Spleen (tissue), 7 donors: ENCODE data around the gene CLEC16A.

Experiments
- CTCF ChIP-seq, 11 experiments: fragments of 200-600 bp in 7 of 11; fragments of 450-650 bp in 4 of 11; sonication (generic) in 4 of 11; IDR thresholded peaks in 8 of 11; conservative IDR thresholded peaks in 3 of 11; 1 replicate in 7 of 11; 2 replicates in 4 of 11; pipeline versions ENCODE4 v1.4.0 to v1.8.0; 2016 to 2021; ENCODE audit warnings: antibody characterized with exemption in 11 of 11, inconsistent platforms in 4 of 11, mild to moderate bottlenecking in 1 of 11
- POLR2A ChIP-seq, 3 donors: fragments of 450-650 bp; IDR thresholded peaks; one replicate each; pipeline ENCODE4 v1.5.1; 2017; ENCODE audit warnings: antibody characterized with exemption in 3 of 3, mild to moderate bottlenecking in 1 of 3
- donor health status: DM: no; HTN: no; CAD: no; lungs with moderate emphysema.
- donor health status: DM: no; HTN: no; CAD: no.
- donor health status: DM: no; HTN: no; CAD: no.

- TF ChIP-seq CTCF (IDR thresholded peaks at IDR 0.05 in 8 of 11, conservative IDR thresholded peaks at IDR 0.05 in 3 of 11), result no peak
- no peak for TF ChIP-seq POLR2A (IDR thresholded peaks at IDR 0.05)
Measured at GRCh38 chr16:11098601-11099390, 154.4 kb downstream of the CLEC16A start.
